OCI-LY1 (cell line): ENCODE results near the gene JAKMIP1.

Source experiments
- EZH2 ChIP-seq: fragments of 200-600 bp; sonication (generic), shearing (Covaris generic); IDR thresholded peaks from 2 replicates; pipeline ENCODE4 v1.8.0; 2017; ENCODE audit warnings: borderline replicate concordance, mixed run types, mild to moderate bottlenecking, antibody characterized with exemption, low read length, moderate library complexity, mixed read lengths
- TF ChIP-seq, protein P1 (sequence below): fragments of 200-600 bp; sonication (generic), shearing (Covaris generic); IDR thresholded peaks from 2 replicates; pipeline ENCODE4 v1.5.1; 2017; ENCODE audit warnings: mild to moderate bottlenecking, antibody characterized with exemption, low read length, moderate library complexity, mixed read lengths

DNA sequence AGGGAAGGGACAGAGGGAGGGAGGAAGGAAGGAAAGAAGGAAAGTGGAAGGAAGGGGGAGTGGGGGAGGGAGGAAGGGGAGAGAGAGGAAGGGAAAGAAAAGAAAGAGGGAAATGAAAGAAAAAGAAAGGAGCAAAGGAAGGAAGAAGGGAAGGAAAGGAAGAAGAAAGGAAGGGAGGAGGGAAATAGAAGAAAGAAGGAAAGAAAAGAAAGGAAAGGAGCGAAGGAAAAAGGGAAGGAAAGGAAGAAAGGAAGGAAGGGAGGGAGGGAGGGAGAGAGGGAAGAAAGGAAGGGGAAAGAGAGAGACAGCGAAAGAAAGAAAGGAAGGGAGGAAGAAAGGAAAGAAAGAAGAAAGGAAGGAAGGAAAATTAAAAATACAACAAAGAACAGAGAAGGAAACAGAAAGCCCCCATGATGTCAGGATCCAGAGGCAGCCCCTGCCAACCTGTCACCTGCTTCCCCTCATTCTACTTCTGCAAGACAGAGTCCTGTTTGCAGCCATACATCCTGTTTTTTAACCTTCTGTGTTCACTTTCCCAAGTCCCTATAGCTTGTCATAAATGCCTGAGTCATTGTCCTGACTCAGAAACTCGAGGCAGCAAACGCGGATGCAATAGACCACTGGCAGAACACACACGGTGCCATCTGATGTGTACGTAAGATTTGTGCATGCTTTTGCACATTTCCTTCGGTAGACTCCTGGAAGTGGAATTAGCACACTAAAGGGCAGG is 105.2 kb downstream of the JAKMIP1 start:
- TF ChIP-seq, protein P1, sequence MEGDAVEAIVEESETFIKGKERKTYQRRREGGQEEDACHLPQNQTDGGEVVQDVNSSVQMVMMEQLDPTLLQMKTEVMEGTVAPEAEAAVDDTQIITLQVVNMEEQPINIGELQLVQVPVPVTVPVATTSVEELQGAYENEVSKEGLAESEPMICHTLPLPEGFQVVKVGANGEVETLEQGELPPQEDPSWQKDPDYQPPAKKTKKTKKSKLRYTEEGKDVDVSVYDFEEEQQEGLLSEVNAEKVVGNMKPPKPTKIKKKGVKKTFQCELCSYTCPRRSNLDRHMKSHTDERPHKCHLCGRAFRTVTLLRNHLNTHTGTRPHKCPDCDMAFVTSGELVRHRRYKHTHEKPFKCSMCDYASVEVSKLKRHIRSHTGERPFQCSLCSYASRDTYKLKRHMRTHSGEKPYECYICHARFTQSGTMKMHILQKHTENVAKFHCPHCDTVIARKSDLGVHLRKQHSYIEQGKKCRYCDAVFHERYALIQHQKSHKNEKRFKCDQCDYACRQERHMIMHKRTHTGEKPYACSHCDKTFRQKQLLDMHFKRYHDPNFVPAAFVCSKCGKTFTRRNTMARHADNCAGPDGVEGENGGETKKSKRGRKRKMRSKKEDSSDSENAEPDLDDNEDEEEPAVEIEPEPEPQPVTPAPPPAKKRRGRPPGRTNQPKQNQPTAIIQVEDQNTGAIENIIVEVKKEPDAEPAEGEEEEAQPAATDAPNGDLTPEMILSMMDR, result no peak
- TF ChIP-seq EZH2, result no peak
